H1 (cell line): ENCODE data around the gene MIEF2. TPM values are rescaled to one million over a fixed set of nuclear protein-coding genes. Genes with fewer than 3 reads are reported as not detected.

Experiments used
- CTCF ChIA-PET: fragments of 300-600 bp; sonication (Branson Sonifier 250); formaldehyde crosslinking; loops from one replicate; lab custom pipeline; 2021; ENCODE audit not compliant: partially characterized antibody; lab: Charles Lee
- POLR2A ChIA-PET: fragments of 300-600 bp; sonication (Branson Sonifier 250); formaldehyde crosslinking; loops from one replicate; lab custom pipeline; 2021; ENCODE audit warnings: inconsistent platforms; ENCODE audit not compliant: partially characterized antibody; lab: Charles Lee
- DNase-seq, 2 experiments: peaks; one replicate each; pipeline versions ENCODE4 v3.0.0 to v3.0.0-alpha.2; 2010 to 2022; ENCODE audit warnings: low spot score in 2 of 2, low read depth in 1 of 2, mixed read lengths in 1 of 2
- FAIRE-seq: peaks from 2 replicates; lab custom pipeline; 2011; peaks lifted over from hg19 to GRCh38; lab: Jason Lieb, UNC
- H2AFZ ChIP-seq: 2 replicates; pipeline ENCODE4 v1.8.1; 2012; ENCODE audit warnings: low read length, inconsistent platforms
- H2AK5ac ChIP-seq: 2 replicates; pipeline ENCODE4 v1.6.1; 2013; ENCODE audit warnings: low read depth, low read length
- H2BK120ac ChIP-seq: replicated peaks from 2 replicates; pipeline ENCODE3; 2013; ENCODE audit warnings: low read depth, low read length, inconsistent platforms
- H2BK12ac ChIP-seq: 2 replicates; pipeline ENCODE4 v1.6.1; 2013; ENCODE audit warnings: low read depth, low read length
- H2BK15ac ChIP-seq: 2 replicates; pipeline ENCODE4 v1.6.1; 2013; ENCODE audit warnings: low read length
- H2BK20ac ChIP-seq: 2 replicates; pipeline ENCODE4 v1.6.1; 2013; ENCODE audit warnings: low read length
- H2BK5ac ChIP-seq: 2 replicates; pipeline ENCODE4 v1.6.1; 2013; ENCODE audit warnings: low read depth, low read length
- H3K14ac ChIP-seq: 2 replicates; pipeline ENCODE4 v1.6.1; 2013; ENCODE audit warnings: inconsistent platforms; ENCODE audit not compliant: insufficient read length
- H3K18ac ChIP-seq: 2 replicates; pipeline ENCODE4 v1.6.1; 2013; ENCODE audit warnings: low read length; ENCODE audit errors: extremely low read depth
- H3K23ac ChIP-seq: 2 replicates; pipeline ENCODE4 v1.6.1; 2013; ENCODE audit warnings: inconsistent platforms; ENCODE audit not compliant: insufficient read length
- H3K23me2 ChIP-seq: 2 replicates; pipeline ENCODE4 v1.6.1; 2013; ENCODE audit warnings: low read depth, low read length
- H3K27ac ChIP-seq: 2 replicates; pipeline ENCODE4 v1.6.1; 2011; ENCODE audit warnings: low read depth, low read length, inconsistent platforms
- H3K27me3 ChIP-seq, 4 experiments: replicated peaks in 1 of 4; 1 replicate in 1 of 4; 2 replicates in 3 of 4; pipeline versions ENCODE4 v1.6.1 to v1.8.1; 2011 to 2013; ENCODE audit warnings: low read length in 3 of 4, mild to moderate bottlenecking in 3 of 4, inconsistent platforms in 2 of 4, mixed read lengths in 2 of 4, moderate library complexity in 1 of 4; ENCODE audit not compliant: control insufficient read depth in 3 of 4, insufficient read depth in 3 of 4; ENCODE audit errors: extremely low read depth in 1 of 4
- H3K36me3 ChIP-seq, 4 experiments: 2 replicates each; pipeline versions ENCODE4 v1.6.1 to v1.8.1; 2011 to 2013; ENCODE audit warnings: mild to moderate bottlenecking in 4 of 4, low read length in 3 of 4, moderate library complexity in 2 of 4, control low read depth in 1 of 4, inconsistent platforms in 1 of 4; ENCODE audit not compliant: insufficient read depth in 4 of 4, control insufficient read depth in 2 of 4
- H3K4ac ChIP-seq: replicated peaks from 2 replicates; pipeline ENCODE3; 2013; ENCODE audit warnings: low read length, low read depth, mixed read lengths, inconsistent platforms; ENCODE audit not compliant: insufficient read length
- H3K4me1 ChIP-seq, 4 experiments: replicated peaks in 1 of 4; 1 replicate in 1 of 4; 2 replicates in 3 of 4; pipeline versions ENCODE4 v1.6.1 to v1.8.1; 2011 to 2013; ENCODE audit warnings: low read length in 3 of 4, inconsistent platforms in 2 of 4, mixed read lengths in 1 of 4; ENCODE audit not compliant: insufficient read depth in 4 of 4, control insufficient read depth in 3 of 4
- H3K4me2 ChIP-seq, 2 experiments: 2 replicates each; pipeline versions ENCODE4 v1.6.1 to v1.8.1; 2011 to 2013; ENCODE audit warnings: low read depth in 2 of 2, low read length in 2 of 2, control low read depth in 1 of 2, inconsistent platforms in 1 of 2, mild to moderate bottlenecking in 1 of 2; ENCODE audit not compliant: insufficient read depth in 1 of 2
- H3K4me3 ChIP-seq, 4 experiments: fragments of 200-600, 300-600 bp in 1 of 4; sonication (generic), shearing (Covaris generic), sonication (Bioruptor Twin) in 1 of 4; 2 replicates each; pipeline versions ENCODE4 v1.5.1 to v1.8.1; 2011 to 2016; ENCODE audit warnings: low read length in 4 of 4, low read depth in 3 of 4, control low read depth in 2 of 4, inconsistent platforms in 2 of 4, mild to moderate bottlenecking in 2 of 4, mixed read lengths in 1 of 4, moderate library complexity in 1 of 4; ENCODE audit not compliant: insufficient read depth in 2 of 4; ENCODE audit errors: extremely low read depth in 1 of 4
- H3K56ac ChIP-seq: replicated peaks from 2 replicates; pipeline ENCODE3; 2013; ENCODE audit warnings: low read depth, mild to moderate bottlenecking, mixed read lengths, low read length, inconsistent platforms; ENCODE audit not compliant: insufficient read length
- H3K79me1 ChIP-seq: 2 replicates; pipeline ENCODE4 v1.6.1; 2013; ENCODE audit warnings: low read depth, low read length, control low read depth
- H3K79me2 ChIP-seq, 2 experiments: 2 replicates each; pipeline versions ENCODE4 v1.6.1 to v1.8.1; 2012 to 2013; ENCODE audit warnings: low read length in 2 of 2, mild to moderate bottlenecking in 2 of 2, inconsistent platforms in 1 of 2; ENCODE audit not compliant: insufficient read depth in 2 of 2, control insufficient read depth in 1 of 2
- H3K9ac ChIP-seq, 4 experiments: replicated peaks in 1 of 4; 1 replicate in 1 of 4; 2 replicates in 3 of 4; pipeline versions ENCODE4 v1.6.1 to v1.8.1; 2011 to 2013; ENCODE audit warnings: low read depth in 3 of 4, low read length in 3 of 4, control low read depth in 2 of 4, mild to moderate bottlenecking in 2 of 4, moderate library complexity in 2 of 4, inconsistent platforms in 1 of 4; ENCODE audit errors: extremely low read depth in 1 of 4
- H3K9me3 ChIP-seq, 2 experiments: 2 replicates each; pipeline versions ENCODE4 v1.6.1 to v1.8.1; 2012 to 2013; ENCODE audit warnings: mild to moderate bottlenecking in 2 of 2, moderate library complexity in 2 of 2, control low read depth in 1 of 2, inconsistent platforms in 1 of 2, low read depth in 1 of 2, low read length in 1 of 2, mixed read lengths in 1 of 2; ENCODE audit not compliant: insufficient read depth in 2 of 2
- H4K20me1 ChIP-seq, 2 experiments: replicated peaks in 1 of 2; 2 replicates each; pipeline versions ENCODE3 to v1.8.1; 2011 to 2013; ENCODE audit warnings: inconsistent platforms in 2 of 2, low read length in 2 of 2, mild to moderate bottlenecking in 1 of 2; ENCODE audit not compliant: insufficient read depth in 2 of 2, control insufficient read depth in 1 of 2
- H4K5ac ChIP-seq: 2 replicates; pipeline ENCODE4 v1.6.1; 2013; ENCODE audit warnings: low read length, low read depth, mixed read lengths, inconsistent platforms; ENCODE audit not compliant: insufficient read length
- H4K8ac ChIP-seq: 2 replicates; pipeline ENCODE4 v1.8.0; 2013; ENCODE audit warnings: mild to moderate bottlenecking, moderate library complexity, low read length, inconsistent platforms; ENCODE audit not compliant: insufficient read depth; ENCODE audit errors: extremely low read depth
- H4K91ac ChIP-seq: replicated peaks from 2 replicates; pipeline ENCODE3; 2013; ENCODE audit warnings: low read length, mixed read lengths, inconsistent platforms; ENCODE audit not compliant: insufficient read length
- CBX5 ChIP-seq: fragments of 300-800, 300-1000 bp; sonication (generic); IDR thresholded peaks from 2 replicates; pipeline ENCODE4 v1.7.1; 2016; ENCODE audit warnings: antibody characterized with exemption, low read length, low read depth
- CREB1 ChIP-seq: IDR thresholded peaks from 2 replicates; pipeline ENCODE4 v1.6.1; 2012; ENCODE audit warnings: inconsistent platforms
- KDM4A ChIP-seq: IDR thresholded peaks from one replicate; pipeline ENCODE4 v1.7.1; 2012; ENCODE audit warnings: low read depth, mild to moderate bottlenecking, moderate library complexity, low read length, inconsistent platforms; ENCODE audit not compliant: severe bottlenecking
- POLR2AphosphoS5 ChIP-seq: IDR thresholded peaks from 2 replicates; pipeline ENCODE4 v1.6.1; 2011; ENCODE audit warnings: low read depth, low read length
- SIN3A ChIP-seq, 2 experiments: IDR thresholded peaks in 1 of 2; conservative IDR thresholded peaks in 1 of 2; 2 replicates each; pipeline ENCODE4 v1.6.1; 2011 to 2012; ENCODE audit warnings: low read length in 2 of 2, improper control_type of control experiment in 1 of 2, low read depth in 1 of 2, mild to moderate bottlenecking in 1 of 2
- TAF1 ChIP-seq: IDR thresholded peaks from 2 replicates; pipeline ENCODE4 v1.6.1; 2011; ENCODE audit warnings: mild to moderate bottlenecking, low read depth, low read length
- WGBS, 2 experiments: shearing (Covaris generic) in 1 of 2; methylation state at CpG; one replicate each; pipeline versions ENCODE4 v1.1.6 to v1.1.7; 2013 to 2015; ENCODE audit warnings: low lambda C conversion rate in 2 of 2, mixed read lengths in 2 of 2, inconsistent platforms in 1 of 2, low coverage in 1 of 2, missing lambda C conversion rate in 1 of 2; ENCODE audit not compliant: insufficient replicate concordance in 2 of 2, insufficient coverage in 1 of 2, insufficient read length in 1 of 2; ENCODE audit errors: extremely low coverage in 1 of 2, missing lambda C conversion rate in 1 of 2; 5-methylcytosine and 5-hydroxymethylcytosine counted together
- polyA plus RNA-seq, 7 experiments: library from polyadenylated mRNA; depleted of rRNA in 3 of 7; stranded (reverse) in 5 of 7; unstranded in 2 of 7; fragments of >200 nt in 5 of 7; fragments of 200-250 nt in 2 of 7; gene quantifications; 1 replicate in 5 of 7; 2 replicates in 1 of 7; 4 replicates in 1 of 7; pipeline versions ENCODE4 v1.2.1 to v1.2.3, GENCODE V29; 2011 to 2013; ENCODE audit warnings: missing spikeins in 2 of 7, mixed read lengths in 2 of 7
- total RNA-seq: library from RNA; stranded (reverse); fragmentation: NEBNext Ultra II Directional; extraction: Animal tissue kit (Norgen Biotek cat#: 25700); gene quantifications from 2 replicates; pipeline ENCODE4 v1.2.1, GENCODE V29; 2021
- TF ChIP-seq, protein P1 (sequence below): IDR thresholded peaks from 2 replicates; pipeline ENCODE4 v1.6.1; 2011; ENCODE audit warnings: low read depth, mild to moderate bottlenecking, low read length; ENCODE audit not compliant: insufficient read depth

The MIEF2 gene
- total and polyA plus RNA-seq, 2 of the 8 experiments (the other 6 are each of a cell fraction or from before 2014, with no cell fraction given) = 9.9 to 24.9 TPM

DNA sequence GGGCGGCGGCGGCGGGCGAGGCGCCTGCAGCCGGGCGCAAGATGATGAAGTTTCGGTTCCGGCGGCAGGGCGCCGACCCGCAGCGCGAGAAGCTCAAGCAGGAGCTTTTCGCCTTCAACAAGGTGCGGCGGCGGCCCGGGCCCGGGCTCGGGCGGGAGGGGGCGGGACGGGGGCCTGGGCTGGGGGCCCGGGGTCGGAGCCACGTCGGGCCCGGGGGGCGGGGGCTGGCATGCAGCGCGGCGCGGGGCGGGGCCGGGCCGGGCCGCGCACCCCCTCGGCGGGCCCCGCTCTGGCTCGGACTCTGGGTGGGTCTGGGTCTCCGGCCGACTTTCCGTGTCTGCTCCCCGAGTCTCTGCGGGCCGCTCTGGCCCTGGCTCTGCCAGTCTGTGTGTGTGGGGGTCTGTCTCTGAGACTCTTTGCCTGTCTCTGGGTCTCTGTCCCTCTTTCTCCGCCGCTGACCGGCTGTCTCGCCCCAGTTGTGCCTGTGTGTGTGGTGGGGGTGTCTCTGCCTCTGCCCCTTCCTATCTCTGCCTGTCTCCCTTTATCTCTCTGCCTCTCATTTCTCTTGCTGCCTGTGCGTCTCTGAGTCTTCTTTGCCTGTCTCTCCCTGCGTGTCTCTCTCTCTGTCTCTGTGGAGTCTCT, 34.7 kb upstream of the MIEF2 start:
- 2% methylated on average over 34 of the region's 57 CpGs; no CpG with 5 or more reads in 1 of the 2 experiments for WGBS, 2 experiments
- Histone ChIP-seq H2BK15ac (no peak overlapping the region), H4K91ac (no peak overlapping the region), H3K79me1 (peaks cover 39% of the 10 kb centered on the region), H2BK5ac (no peak overlapping the region), H3K27ac (no peak overlapping the region), H3K9ac (peak overlapping the region; percentile 56 to 87 (median 74)), H3K56ac (peak overlapping the region; percentile 70), H3K4ac (peak overlapping the region; percentile 92), H4K20me1 (peaks cover 13 to 24% of the 10 kb centered on the region in 2 experiments), H2AK5ac (peak overlapping the region; percentile 75; the same call in 1 of the 2 replicates), H3K79me2 (peaks cover 8 to 50% of the 10 kb centered on the region in 2 experiments), H3K14ac (peak overlapping the region; percentile 40), H3K23me2 (peaks cover 13% of the 10 kb centered on the region), H3K18ac (no peak overlapping the region), H3K27me3 (no peaks in the 10 kb centered on the region), H3K4me3 (peak overlapping the region; percentile 83 to 98 (median 87)), H3K4me1 (peaks cover 0 to 18% (median 10%) of the 10 kb centered on the region in 4 experiments; a peak in 6 of 7 replicates), H4K5ac (peak overlapping the region; percentile 49), H2BK20ac (no peak overlapping the region), H3K4me2 (peak overlapping the region; percentile 84 to 95), H4K8ac (0 out of 2 replicates have a peak overlapping the region, but pooled peaks have one; percentile 57), H2BK12ac (no peak overlapping the region; the same call in 1 of the 2 replicates), H2BK120ac (no peak overlapping the region), H3K9me3 (no peaks in the 10 kb centered on the region), H3K36me3 (no peaks in the 10 kb centered on the region), H3K23ac (peak overlapping the region; percentile 3), H2AFZ (no peak overlapping the region)
- TF ChIP-seq POLR2AphosphoS5 = no peak
- TF ChIP-seq, protein P1, sequence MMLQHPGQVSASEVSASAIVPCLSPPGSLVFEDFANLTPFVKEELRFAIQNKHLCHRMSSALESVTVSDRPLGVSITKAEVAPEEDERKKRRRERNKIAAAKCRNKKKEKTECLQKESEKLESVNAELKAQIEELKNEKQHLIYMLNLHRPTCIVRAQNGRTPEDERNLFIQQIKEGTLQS = peak; percentile 13; the same call in 1 of the 2 replicates
- TF ChIP-seq TAF1 = 0 out of 2 replicates have a peak, but pooled peaks have one; percentile 7
- peak; percentile 70 for TF ChIP-seq KDM4A
- TF ChIP-seq CREB1 = peak; percentile 87
- TF ChIP-seq CBX5 = no peak
- 0 out of 4 replicates have a peak, but pooled peaks have one; percentile 9 to 47 for TF ChIP-seq SIN3A (conservative IDR thresholded peaks at IDR 0.05 in 1 of 2, IDR thresholded peaks at IDR 0.05 in 1 of 2; ENCODE audit: low read depth in 1 of 2, low read length in 2 of 2)
- CTCF ChIA-PET = interaction anchor here (0.6 to 8.4 kb wide), 5 partner anchors 10 to 49 kb away, joined by 3 to 76 read pairs (median 5); no protein-coding TSS in a partner anchor
- POLR2A ChIA-PET = interaction anchor here (0.6 to 2.8 kb wide), 9 partner anchors 10 to 89 kb away, joined by 3 to 22 read pairs (median 4); partner anchors contain the start of genes ALKBH5 and TOP3A
- FAIRE-seq = no peak
- DNase-seq = peak in 1 of 2 experiments; percentile 61
